Sigmoid colon (tissue), 7 donors: ENCODE data around the gene GPHN. TPM values are rescaled to one million over a fixed set of nuclear protein-coding genes. Genes with fewer than 3 reads are reported as not detected.

Source experiments
- DNase-seq: peaks from one replicate; pipeline ENCODE4 v3.0.0-alpha.2; 2019
- H3K27ac ChIP-seq, 4 donors: fragments of 200-600 bp; sonication (generic); one replicate each; pipeline ENCODE4 v1.5.1; 2016 to 2019; ENCODE audit warnings: mild to moderate bottlenecking in 1 of 4
- H3K27me3 ChIP-seq, 3 donors: fragments of 200-600 bp; sonication (generic); one replicate each; pipeline ENCODE4 v1.5.1; 2019; ENCODE audit warnings: mild to moderate bottlenecking in 1 of 3
- H3K36me3 ChIP-seq, 4 donors: fragments of 200-600 bp; sonication (generic); one replicate each; pipeline ENCODE4 v1.5.1; 2016 to 2019
- H3K4me1 ChIP-seq, 4 donors: fragments of 200-600 bp; sonication (generic); one replicate each; pipeline ENCODE4 v1.5.1; 2017 to 2019
- H3K4me3 ChIP-seq, 4 donors: fragments of 200-600 bp; sonication (generic); one replicate each; pipeline ENCODE4 v1.5.1; 2017 to 2019; ENCODE audit warnings: mild to moderate bottlenecking in 2 of 4, moderate library complexity in 1 of 4
- H3K9me3 ChIP-seq, 4 donors: fragments of 200-600 bp in 3 of 4; sonication (generic) in 3 of 4; one replicate each; pipeline versions ENCODE4 v1.5.1 to v1.6.1; 2013 to 2019
- EP300 ChIP-seq, 4 donors: sonication (generic); formaldehyde crosslinking; IDR thresholded peaks; one replicate each; pipeline ENCODE4 v1.6.1; 2017; ENCODE audit warnings: antibody characterized with exemption in 4 of 4
- POLR2A ChIP-seq, 2 donors: fragments of 450-650 bp; IDR thresholded peaks; one replicate each; pipeline ENCODE4 v1.6.1; 2016; ENCODE audit warnings: antibody characterized with exemption in 2 of 2, mild to moderate bottlenecking in 2 of 2, moderate library complexity in 2 of 2
- POLR2AphosphoS5 ChIP-seq, 4 donors: sonication (generic); formaldehyde crosslinking; IDR thresholded peaks; one replicate each; pipeline ENCODE4 v1.6.1; 2017; ENCODE audit warnings: antibody characterized with exemption in 4 of 4
- WGBS, 2 donors: extraction: QIAGEN DNeasy Blood & Tissue Kit; methylation state at CpG; one replicate each; pipeline ENCODE4 v1.1.7; 2013; 5-methylcytosine and 5-hydroxymethylcytosine counted together
- intact Hi-C: fragments of 100-400 bp; cut with DNase I; formaldehyde crosslinking; loops from one replicate; pipeline ENCODE4 v1.15.1; 2023
- polyA plus RNA-seq, 3 donors: library from polyadenylated mRNA; stranded (reverse); fragments of 200-250 nt; gene quantifications; one replicate each; pipeline ENCODE4 v1.2.3, GENCODE V29; 2013
- total RNA-seq, 4 donors: library from RNA; depleted of rRNA; stranded (reverse); fragments of >200 nt; gene quantifications; one replicate each; pipeline ENCODE4 v1.1.0, GENCODE V29; 2016
- TF ChIP-seq, protein P1 (sequence below), 4 experiments: fragments of 450-650 bp in 3 of 4; fragments of 200-600 bp in 1 of 4; IDR thresholded peaks; one replicate each; pipeline ENCODE4 v1.5.1; 2016 to 2019; ENCODE audit warnings: antibody characterized with exemption in 4 of 4, mild to moderate bottlenecking in 3 of 4, moderate library complexity in 2 of 4
- donor health status: healthy with polysubstance abuse.
- donor health status: Bipolar disorder and iron deficiency.
- donor health status: healthy.

GPHN gene
- total and polyA plus RNA-seq, 7 donors = 5.4 to 20.3 (median 14.1) TPM

DNA sequence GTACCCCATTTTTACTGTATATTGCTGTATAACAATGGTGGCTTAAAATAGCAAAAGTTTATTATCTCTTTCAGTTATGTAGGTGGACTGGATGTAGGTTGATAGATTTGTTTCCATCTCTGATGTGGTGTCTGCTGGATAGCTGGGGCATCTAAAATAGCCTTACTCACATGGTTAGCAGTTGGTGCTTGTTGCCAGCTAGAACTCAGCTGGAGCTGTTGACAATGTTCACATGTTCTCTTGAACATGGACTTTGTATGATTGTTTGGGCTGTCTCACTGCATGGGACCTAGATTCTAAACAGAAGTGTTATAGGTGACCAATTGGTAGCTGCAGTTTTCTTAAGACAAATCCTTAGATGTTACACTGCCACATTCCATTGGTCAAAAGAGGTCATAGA lies 126.9 kb downstream of the GPHN start:
- Histone ChIP-seq H3K4me3 (no peak overlapping the region), H3K4me1 (peaks cover 0 to 6% (median 0%) of the 10 kb centered on the region in 4 donors), H3K9me3 (no peaks in the 10 kb centered on the region), H3K36me3 (no peaks in the 10 kb centered on the region), H3K27ac (no peak overlapping the region), H3K27me3 (no peaks in the 10 kb centered on the region)
- DNase-seq = no peak
- TF ChIP-seq, protein P1, sequence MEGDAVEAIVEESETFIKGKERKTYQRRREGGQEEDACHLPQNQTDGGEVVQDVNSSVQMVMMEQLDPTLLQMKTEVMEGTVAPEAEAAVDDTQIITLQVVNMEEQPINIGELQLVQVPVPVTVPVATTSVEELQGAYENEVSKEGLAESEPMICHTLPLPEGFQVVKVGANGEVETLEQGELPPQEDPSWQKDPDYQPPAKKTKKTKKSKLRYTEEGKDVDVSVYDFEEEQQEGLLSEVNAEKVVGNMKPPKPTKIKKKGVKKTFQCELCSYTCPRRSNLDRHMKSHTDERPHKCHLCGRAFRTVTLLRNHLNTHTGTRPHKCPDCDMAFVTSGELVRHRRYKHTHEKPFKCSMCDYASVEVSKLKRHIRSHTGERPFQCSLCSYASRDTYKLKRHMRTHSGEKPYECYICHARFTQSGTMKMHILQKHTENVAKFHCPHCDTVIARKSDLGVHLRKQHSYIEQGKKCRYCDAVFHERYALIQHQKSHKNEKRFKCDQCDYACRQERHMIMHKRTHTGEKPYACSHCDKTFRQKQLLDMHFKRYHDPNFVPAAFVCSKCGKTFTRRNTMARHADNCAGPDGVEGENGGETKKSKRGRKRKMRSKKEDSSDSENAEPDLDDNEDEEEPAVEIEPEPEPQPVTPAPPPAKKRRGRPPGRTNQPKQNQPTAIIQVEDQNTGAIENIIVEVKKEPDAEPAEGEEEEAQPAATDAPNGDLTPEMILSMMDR (IDR thresholded peaks at IDR 0.05) = no peak
- TF ChIP-seq EP300 (IDR thresholded peaks at IDR 0.05) (no peak), POLR2A (IDR thresholded peaks at IDR 0.05) (no peak), POLR2AphosphoS5 (IDR thresholded peaks at IDR 0.05) (no peak)
- intact Hi-C loops = no loop called here

DNA sequence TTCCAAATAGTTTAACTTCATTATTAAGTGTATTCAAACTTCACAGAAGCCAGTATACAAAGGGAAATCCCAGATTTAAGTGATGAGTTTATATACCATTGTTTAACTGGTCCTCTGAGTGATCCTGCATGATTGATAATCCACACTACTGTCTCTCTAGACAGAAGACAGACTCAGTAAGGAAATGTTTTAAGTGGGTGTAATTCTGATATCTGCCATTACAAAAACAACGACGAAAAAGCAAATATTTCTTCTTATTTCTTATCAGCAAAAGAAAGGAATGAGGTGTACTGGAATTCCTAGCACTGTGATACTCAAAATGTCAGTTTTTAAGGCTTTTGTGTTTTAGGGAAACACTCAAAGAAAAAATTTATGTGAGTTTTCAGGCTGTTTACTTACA lies 127.5 kb downstream of the GPHN start:
- TF ChIP-seq, protein P1 (IDR thresholded peaks at IDR 0.05) = no peak
- no peak for TF ChIP-seq POLR2AphosphoS5 (IDR thresholded peaks at IDR 0.05)
- no peak for TF ChIP-seq EP300 (IDR thresholded peaks at IDR 0.05)
- no peak for TF ChIP-seq POLR2A (IDR thresholded peaks at IDR 0.05)
- intact Hi-C loops = no loop called here
- Histone ChIP-seq H3K4me1 (peaks cover 0 to 6% (median 0%) of the 10 kb centered on the region in 4 donors), H3K27me3 (no peaks in the 10 kb centered on the region), H3K9me3 (no peaks in the 10 kb centered on the region), H3K36me3 (no peaks in the 10 kb centered on the region), H3K4me3 (no peak overlapping the region), H3K27ac (no peak overlapping the region)
- 55 to 82% methylated on average over 2 of the region's 2 CpGs for WGBS, 2 donors
- DNase-seq = no peak

DNA sequence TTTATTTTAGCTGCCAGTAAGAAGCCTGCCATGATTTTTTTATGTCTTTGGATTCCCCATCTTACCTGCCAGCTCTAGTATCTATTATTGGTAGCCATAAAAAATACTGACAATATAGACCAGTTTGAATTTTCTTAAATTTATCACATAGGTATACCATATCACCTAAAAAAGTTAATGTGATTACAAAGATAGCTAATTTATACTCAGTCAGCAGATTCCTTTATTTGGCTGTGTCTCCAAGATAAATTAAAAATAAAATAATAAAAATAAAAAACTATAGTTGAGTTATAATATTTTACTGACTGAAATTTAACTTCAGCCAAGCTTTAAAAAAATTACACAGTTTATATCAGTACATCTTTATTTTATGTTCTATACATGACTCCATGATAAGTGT lies 128.3 kb downstream of the GPHN start:
- Histone ChIP-seq H3K4me1 (peaks cover 0 to 6% (median 0%) of the 10 kb centered on the region in 4 donors), H3K9me3 (no peaks in the 10 kb centered on the region), H3K36me3 (no peaks in the 10 kb centered on the region), H3K4me3 (no peak overlapping the region), H3K27me3 (no peaks in the 10 kb centered on the region), H3K27ac (no peak overlapping the region)
- TF ChIP-seq, protein P1 (IDR thresholded peaks at IDR 0.05) = no peak
- no peak for TF ChIP-seq EP300 (IDR thresholded peaks at IDR 0.05)
- TF ChIP-seq POLR2A (IDR thresholded peaks at IDR 0.05) = no peak
- TF ChIP-seq POLR2AphosphoS5 (IDR thresholded peaks at IDR 0.05) = no peak
- intact Hi-C loops = no loop called here
- DNase-seq = no peak

DNA sequence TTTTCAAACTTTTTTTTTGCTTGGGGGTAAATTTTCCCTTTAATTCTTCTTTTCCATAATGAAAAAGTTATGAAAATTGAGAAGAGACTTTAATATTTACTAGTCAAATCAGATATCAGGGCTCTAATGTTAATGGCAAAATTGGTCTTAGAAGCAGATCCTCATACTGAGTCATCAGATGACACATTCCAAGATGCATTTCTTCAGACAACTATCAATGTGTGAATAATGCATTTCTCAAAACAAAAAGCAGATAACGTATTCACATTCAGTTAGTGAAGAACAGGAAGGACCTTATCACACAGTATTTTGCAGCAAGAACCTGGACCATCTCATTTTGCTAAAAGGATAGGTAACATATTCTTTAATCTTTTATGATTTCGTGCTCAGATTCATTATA lies 130.7 kb downstream of the GPHN start:
- H3K27ac ChIP-seq = no peak overlapping the region
- no peaks in the 10 kb centered on the region for H3K27me3 ChIP-seq
- no peaks in the 10 kb centered on the region for H3K36me3 ChIP-seq
- peaks cover 0 to 6% (median 0%) of the 10 kb centered on the region in 4 donors for H3K4me1 ChIP-seq
- 95% methylated on average over 2 of the region's 2 CpGs for WGBS, 2 donors
- no peaks in the 10 kb centered on the region for H3K9me3 ChIP-seq
- no peak for DNase-seq
- H3K4me3 ChIP-seq = no peak overlapping the region
- intact Hi-C loops = no loop called here
- no peak for TF ChIP-seq EP300 (IDR thresholded peaks at IDR 0.05)
- TF ChIP-seq, protein P1 (IDR thresholded peaks at IDR 0.05) = no peak
- TF ChIP-seq POLR2A (IDR thresholded peaks at IDR 0.05) = no peak
- no peak for TF ChIP-seq POLR2AphosphoS5 (IDR thresholded peaks at IDR 0.05)

DNA sequence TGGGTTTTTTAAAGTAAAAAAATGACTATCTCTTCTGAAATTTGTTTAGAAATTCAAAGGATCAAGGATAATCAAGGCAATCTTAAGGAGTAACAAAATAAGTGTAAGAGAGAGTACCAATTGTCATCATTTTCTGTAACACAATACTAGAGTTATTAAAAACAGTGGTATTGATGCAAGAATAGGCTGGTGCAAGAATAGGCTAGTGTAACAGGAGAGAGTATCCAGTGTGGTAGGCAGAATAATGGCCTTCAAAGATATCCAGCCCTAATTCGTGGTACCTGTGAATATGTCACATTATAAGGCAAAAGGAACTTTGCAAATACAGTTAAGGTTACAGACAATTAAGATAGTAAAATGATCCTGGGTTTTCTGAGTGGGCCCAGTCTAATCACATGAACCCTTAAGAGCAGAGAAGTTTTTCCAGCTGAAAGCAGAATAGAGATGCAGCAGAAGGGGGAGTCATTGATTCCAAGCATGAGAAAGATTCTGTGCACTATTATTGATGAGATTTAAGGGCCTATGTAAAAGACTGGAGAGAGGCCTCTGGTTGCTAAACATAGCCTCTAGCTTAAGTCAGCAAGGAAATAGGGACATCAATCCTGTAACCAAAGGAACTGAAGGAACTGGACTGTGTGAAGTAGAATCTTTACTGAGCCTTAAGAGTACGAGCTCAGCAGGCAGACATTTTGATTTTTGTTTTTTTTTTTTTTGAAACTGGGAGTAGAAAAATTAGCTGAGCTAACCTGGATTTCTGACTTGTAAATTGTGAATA lies 134.1 kb downstream of the GPHN start:
- Histone ChIP-seq H3K27ac (no peak overlapping the region), H3K4me1 (no peaks in the 10 kb centered on the region), H3K4me3 (no peak overlapping the region), H3K36me3 (no peaks in the 10 kb centered on the region), H3K27me3 (no peaks in the 10 kb centered on the region), H3K9me3 (no peaks in the 10 kb centered on the region)
- intact Hi-C loops = no loop called here
- no peak for TF ChIP-seq EP300 (IDR thresholded peaks at IDR 0.05)
- no peak for TF ChIP-seq POLR2A (IDR thresholded peaks at IDR 0.05)
- TF ChIP-seq, protein P1 (IDR thresholded peaks at IDR 0.05) = no peak
- TF ChIP-seq POLR2AphosphoS5 (IDR thresholded peaks at IDR 0.05) = no peak
- WGBS, 2 donors = 81 to 83% methylated on average over 2 of the region's 2 CpGs
- no peak for DNase-seq
